GM23338 (cell line): ENCODE data around the gene ZNF836. TPM values are rescaled to one million over a fixed set of nuclear protein-coding genes. Genes with fewer than 3 reads are reported as not detected.

ENCODE experiments used
- ATAC-seq: fragments of 200-7000 bp; cut with Tn5 transposase; 3 replicates; pipeline ENCODE4 v1.9.1; 2020
- DNase-seq: peaks from one replicate; pipeline ENCODE4 v3.0.0-alpha.2; 2015; ENCODE audit warnings: low spot score
- H2AFZ ChIP-seq: fragments of 200-600 bp; sonication (generic); 2 replicates; pipeline ENCODE4 v1.8.0; 2016; ENCODE audit warnings: antibody characterized with exemption, mild to moderate bottlenecking, moderate library complexity
- H3F3A ChIP-seq: fragments of 200-600 bp; sonication (generic); replicated peaks from 2 replicates; pipeline ENCODE4 v1.8.0; 2017; ENCODE audit warnings: antibody characterized with exemption, mixed run types, low read depth
- H3K27ac ChIP-seq: fragments of 200-600 bp; sonication (generic); 2 replicates; pipeline ENCODE4 v1.6.1; 2016; ENCODE audit warnings: low read depth
- H3K27me3 ChIP-seq: fragments of 200-600 bp; sonication (generic); 2 replicates; pipeline ENCODE4 v1.8.0; 2016; ENCODE audit warnings: mild to moderate bottlenecking, mixed run types, moderate library complexity; ENCODE audit not compliant: insufficient read depth
- H3K36me3 ChIP-seq: fragments of 200-600 bp; sonication (generic); 2 replicates; pipeline ENCODE4 v1.8.0; 2016; ENCODE audit warnings: mild to moderate bottlenecking; ENCODE audit not compliant: insufficient read depth
- H3K4me1 ChIP-seq: fragments of 200-600 bp; sonication (generic); 2 replicates; pipeline ENCODE4 v1.8.0; 2016; ENCODE audit warnings: mild to moderate bottlenecking, moderate library complexity; ENCODE audit not compliant: insufficient read depth
- H3K4me2 ChIP-seq: fragments of 200-600 bp; sonication (generic); 2 replicates; pipeline ENCODE4 v1.7.1; 2017; ENCODE audit warnings: mixed run types
- H3K4me3 ChIP-seq: fragments of 200-600 bp; sonication (generic); 2 replicates; pipeline ENCODE4 v1.6.1; 2016; ENCODE audit warnings: mixed run types
- H3K79me2 ChIP-seq: fragments of 200-600 bp; sonication (generic); replicated peaks from 2 replicates; pipeline ENCODE4 v1.8.0; 2017; ENCODE audit warnings: mild to moderate bottlenecking; ENCODE audit not compliant: insufficient read depth
- H3K9me2 ChIP-seq: fragments of 200-600 bp; sonication (generic); 2 replicates; pipeline ENCODE4 v1.8.0; 2017; ENCODE audit not compliant: insufficient read depth
- H4K20me1 ChIP-seq: fragments of 200-600 bp; sonication (generic); replicated peaks from 2 replicates; pipeline ENCODE4 v1.8.0; 2017; ENCODE audit warnings: mild to moderate bottlenecking; ENCODE audit not compliant: insufficient read depth
- H3K27ac Mint-ChIP-seq: 2 replicates; pipeline ENCODE4 v1.8.0; 2020; ENCODE audit warnings: inconsistent platforms, mild to moderate bottlenecking, moderate library complexity, mixed read lengths
- H3K27me3 Mint-ChIP-seq: 3 replicates; pipeline ENCODE4 v1.8.0; 2022; ENCODE audit warnings: low read depth, mild to moderate bottlenecking, moderate library complexity, mixed read lengths, inconsistent platforms; ENCODE audit not compliant: insufficient read depth, poor library complexity
- H3K36me3 Mint-ChIP-seq: 3 replicates; pipeline ENCODE4 v1.8.0; 2021; ENCODE audit warnings: low read depth, mild to moderate bottlenecking, inconsistent platforms, moderate library complexity, mixed read lengths
- H3K4me1 Mint-ChIP-seq: 3 replicates; pipeline ENCODE4 v1.8.0; 2020; ENCODE audit warnings: mild to moderate bottlenecking, inconsistent platforms, mixed read lengths
- H3K4me3 Mint-ChIP-seq: 3 replicates; pipeline ENCODE4 v1.8.0; 2021; ENCODE audit warnings: moderate library complexity, mild to moderate bottlenecking, inconsistent platforms, mixed read lengths
- H3K9me3 Mint-ChIP-seq: 3 replicates; pipeline ENCODE4 v1.8.0; 2020; ENCODE audit warnings: moderate library complexity, mild to moderate bottlenecking, inconsistent platforms, mixed read lengths
- CREB1 ChIP-seq: fragments of 250-450 bp; sonication (Bioruptor Pico); IDR thresholded peaks from 2 replicates; pipeline ENCODE4 v1.5.0; 2020; ENCODE audit warnings: low read depth, mild to moderate bottlenecking, moderate library complexity
- CTCF ChIP-seq, 2 experiments: fragments of 200-600 bp in 1 of 2; sonication (generic) in 1 of 2; conservative IDR thresholded peaks; 2 replicates each; pipeline versions ENCODE4 v1.5.1 to v1.6.1; 2016 to 2017; ENCODE audit warnings: antibody characterized with exemption in 2 of 2, low read depth in 2 of 2, mild to moderate bottlenecking in 2 of 2, moderate library complexity in 1 of 2
- ETS1 ChIP-seq: IDR thresholded peaks from 2 replicates; pipeline ENCODE4 v1.6.1; 2016; ENCODE audit warnings: antibody characterized with exemption
- EZH2 ChIP-seq: fragments of 200-600 bp; sonication (generic); IDR thresholded peaks from one replicate; pipeline ENCODE4 v1.8.0; 2017; ENCODE audit warnings: antibody characterized with exemption, mild to moderate bottlenecking, low read depth; ENCODE audit not compliant: unreplicated experiment
- EZH2phosphoT487 ChIP-seq: fragments of 200-600 bp; sonication (generic); IDR thresholded peaks from one replicate; pipeline ENCODE4 v1.8.1; 2018; ENCODE audit warnings: antibody characterized with exemption; ENCODE audit not compliant: unreplicated experiment
- NANOG ChIP-seq: IDR thresholded peaks from 2 replicates; pipeline ENCODE4 v1.6.1; 2016; ENCODE audit warnings: antibody characterized with exemption, borderline replicate concordance
- POLR2AphosphoS5 ChIP-seq: IDR thresholded peaks from 2 replicates; pipeline ENCODE4 v1.6.1; 2016; ENCODE audit warnings: antibody characterized with exemption, low read depth
- ZNF114 ChIP-seq: fragments of 250-450 bp; sonication (Bioruptor Pico); IDR thresholded peaks from 2 replicates; pipeline ENCODE4 v1.5.0; 2020; ENCODE audit warnings: mild to moderate bottlenecking, moderate library complexity
- ZNF331 ChIP-seq: fragments of 250-450 bp; sonication (Bioruptor Pico); IDR thresholded peaks from 2 replicates; pipeline ENCODE4 v1.5.0; 2020; ENCODE audit warnings: low read depth, mild to moderate bottlenecking, moderate library complexity
- polyA plus RNA-seq: library from polyadenylated mRNA; unstranded; fragments of >200 nt; fragmentation: Nextera tagmentation; extraction: Ambion mirVana; gene quantifications from 2 replicates; pipeline ENCODE4 v1.2.1, GENCODE V29; 2016
- total RNA-seq: library from RNA; depleted of rRNA; stranded (reverse); fragments of >200 nt; shearing (Covaris generic); gene quantifications from 2 replicates; pipeline ENCODE4 v1.2.3, GENCODE V29; 2014
- TF ChIP-seq, protein P1 (sequence below): fragments of 250-450 bp; sonication (Bioruptor Pico); IDR thresholded peaks from 2 replicates; pipeline ENCODE4 v1.5.0; 2020; ENCODE audit warnings: mild to moderate bottlenecking, moderate library complexity

Gene ZNF836
- total and polyA plus RNA-seq, 2 experiments from 2014 or later = 11.8 to 18.6 TPM

DNA sequence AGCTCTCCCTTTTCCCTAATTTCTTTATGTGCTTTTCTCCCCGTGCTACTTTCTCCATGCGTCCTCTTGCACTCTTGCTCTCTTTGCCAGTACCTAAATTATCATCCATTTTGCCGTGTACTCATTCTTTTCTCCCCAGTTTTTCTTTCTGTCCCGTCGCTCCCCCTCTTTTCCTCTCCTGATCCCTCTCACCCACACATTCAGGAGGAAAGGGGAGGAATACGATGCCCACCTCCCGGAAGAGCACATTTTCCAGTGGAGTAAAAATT is 32.5 kb downstream of the ZNF836 start:
- peaks cover 49% of the 10 kb centered on the region for H3K79me2 ChIP-seq
- no peaks in the 10 kb centered on the region for H3K36me3 ChIP-seq
- peak overlapping the region; percentile 92 for H3K4me2 ChIP-seq
- DNase-seq (no peak), ATAC-seq (no peak)
- Mint-ChIP-seq H3K4me3 (peak overlapping the region; percentile 96), H3K9me3 (peaks cover 37% of the 10 kb centered on the region), H3K27me3 (peaks cover 6% of the 10 kb centered on the region), H3K27ac (peak overlapping the region; percentile 99), H3K36me3 (peaks cover 50% of the 10 kb centered on the region), H3K4me1 (peaks cover 15% of the 10 kb centered on the region; the same call in 2 of the 3 replicates)
- H3K4me1 ChIP-seq = peaks cover 8% of the 10 kb centered on the region; the same call in 1 of the 2 replicates
- peaks cover 6% of the 10 kb centered on the region; the same call in 1 of the 2 replicates for H4K20me1 ChIP-seq
- TF ChIP-seq CREB1 (CRISPR knock-in tag) = no peak
- TF ChIP-seq NANOG = no peak
- TF ChIP-seq EZH2 = no peak
- no peak for TF ChIP-seq ETS1
- peak; percentile 13; the same call in 1 of the 2 replicates for TF ChIP-seq POLR2AphosphoS5
- H3K27ac ChIP-seq = peak overlapping the region; percentile 96
- H3K27me3 ChIP-seq = no peaks in the 10 kb centered on the region
- H3K4me3 ChIP-seq = peak overlapping the region; percentile 88
- H2AFZ ChIP-seq = peak overlapping the region; percentile 95
- H3F3A ChIP-seq = peaks cover 6% of the 10 kb centered on the region; the same call in 1 of the 2 replicates
- no peaks in the 10 kb centered on the region for H3K9me2 ChIP-seq

DNA sequence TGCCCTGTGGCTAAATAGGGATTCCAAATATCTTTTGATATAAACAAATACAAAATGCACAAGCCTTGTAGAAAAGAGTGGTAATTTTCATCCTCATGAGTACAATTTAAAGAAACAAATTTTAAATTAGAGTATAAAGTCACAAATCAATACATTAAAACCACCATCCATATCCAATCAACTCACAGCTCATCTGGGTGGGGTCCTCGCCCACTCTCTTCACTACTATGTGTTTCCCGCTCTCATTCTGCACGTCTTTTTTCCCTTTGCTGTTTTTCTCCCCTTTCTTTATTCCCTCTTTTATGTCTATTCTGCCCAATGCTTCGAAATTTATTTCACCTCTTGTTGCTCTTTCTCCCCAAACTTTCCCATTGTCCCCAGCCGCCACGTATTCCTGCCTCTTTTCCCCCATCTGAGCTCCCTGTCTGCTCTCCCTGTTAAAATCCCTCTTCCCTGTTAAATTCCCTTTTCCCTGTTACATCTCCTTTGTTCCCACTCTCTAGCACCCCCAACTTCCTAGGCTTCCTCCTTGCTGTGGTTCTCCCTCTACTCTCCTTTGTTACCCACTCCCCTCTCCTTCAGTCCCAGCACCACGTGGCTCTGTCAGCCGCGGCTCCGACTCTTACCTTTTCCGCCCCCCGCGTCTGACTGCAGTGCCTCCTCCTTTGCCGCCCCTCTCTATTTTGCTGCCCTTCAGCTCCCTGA is 33.0 kb downstream of the ZNF836 start:
- peak; percentile 92 for DNase-seq
- H3K36me3 ChIP-seq = no peaks in the 10 kb centered on the region
- H3K79me2 ChIP-seq = peaks cover 54% of the 10 kb centered on the region
- H3F3A ChIP-seq = peaks cover 6% of the 10 kb centered on the region; the same call in 1 of the 2 replicates
- peak overlapping the region; percentile 95 for H2AFZ ChIP-seq
- peak; percentile 81 for ATAC-seq
- peaks cover 55% of the 10 kb centered on the region for H3K36me3 Mint-ChIP-seq
- peak overlapping the region; percentile 88 for H3K4me3 ChIP-seq
- no peaks in the 10 kb centered on the region for H3K9me2 ChIP-seq
- peak overlapping the region; percentile 92 for H3K4me2 ChIP-seq
- H3K4me1 ChIP-seq = peaks cover 8% of the 10 kb centered on the region; the same call in 1 of the 2 replicates
- H3K27me3 Mint-ChIP-seq = peaks cover 6% of the 10 kb centered on the region
- H3K4me3 Mint-ChIP-seq = peak overlapping the region; percentile 96
- H3K27ac ChIP-seq = peak overlapping the region; percentile 96
- H3K4me1 Mint-ChIP-seq = peaks cover 15% of the 10 kb centered on the region; the same call in 2 of the 3 replicates
- peaks cover 6% of the 10 kb centered on the region; the same call in 1 of the 2 replicates for H4K20me1 ChIP-seq
- peak overlapping the region; percentile 99 for H3K27ac Mint-ChIP-seq
- peaks cover 39% of the 10 kb centered on the region for H3K9me3 Mint-ChIP-seq
- no peaks in the 10 kb centered on the region for H3K27me3 ChIP-seq
- TF ChIP-seq ZNF331 (CRISPR knock-in tag) (no peak), CTCF (conservative IDR thresholded peaks at IDR 0.05; ENCODE audit: low read depth in 2 of 2) (0 out of 4 replicates have a peak, but pooled peaks of 1 of the 2 experiments have one; percentile 0), POLR2AphosphoS5 (peak; percentile 5), NANOG (no peak), ZNF114 (CRISPR knock-in tag) (no peak), EZH2 (no peak), CREB1 (CRISPR knock-in tag) (no peak), EZH2phosphoT487 (no peak)
- TF ChIP-seq, protein P1, sequence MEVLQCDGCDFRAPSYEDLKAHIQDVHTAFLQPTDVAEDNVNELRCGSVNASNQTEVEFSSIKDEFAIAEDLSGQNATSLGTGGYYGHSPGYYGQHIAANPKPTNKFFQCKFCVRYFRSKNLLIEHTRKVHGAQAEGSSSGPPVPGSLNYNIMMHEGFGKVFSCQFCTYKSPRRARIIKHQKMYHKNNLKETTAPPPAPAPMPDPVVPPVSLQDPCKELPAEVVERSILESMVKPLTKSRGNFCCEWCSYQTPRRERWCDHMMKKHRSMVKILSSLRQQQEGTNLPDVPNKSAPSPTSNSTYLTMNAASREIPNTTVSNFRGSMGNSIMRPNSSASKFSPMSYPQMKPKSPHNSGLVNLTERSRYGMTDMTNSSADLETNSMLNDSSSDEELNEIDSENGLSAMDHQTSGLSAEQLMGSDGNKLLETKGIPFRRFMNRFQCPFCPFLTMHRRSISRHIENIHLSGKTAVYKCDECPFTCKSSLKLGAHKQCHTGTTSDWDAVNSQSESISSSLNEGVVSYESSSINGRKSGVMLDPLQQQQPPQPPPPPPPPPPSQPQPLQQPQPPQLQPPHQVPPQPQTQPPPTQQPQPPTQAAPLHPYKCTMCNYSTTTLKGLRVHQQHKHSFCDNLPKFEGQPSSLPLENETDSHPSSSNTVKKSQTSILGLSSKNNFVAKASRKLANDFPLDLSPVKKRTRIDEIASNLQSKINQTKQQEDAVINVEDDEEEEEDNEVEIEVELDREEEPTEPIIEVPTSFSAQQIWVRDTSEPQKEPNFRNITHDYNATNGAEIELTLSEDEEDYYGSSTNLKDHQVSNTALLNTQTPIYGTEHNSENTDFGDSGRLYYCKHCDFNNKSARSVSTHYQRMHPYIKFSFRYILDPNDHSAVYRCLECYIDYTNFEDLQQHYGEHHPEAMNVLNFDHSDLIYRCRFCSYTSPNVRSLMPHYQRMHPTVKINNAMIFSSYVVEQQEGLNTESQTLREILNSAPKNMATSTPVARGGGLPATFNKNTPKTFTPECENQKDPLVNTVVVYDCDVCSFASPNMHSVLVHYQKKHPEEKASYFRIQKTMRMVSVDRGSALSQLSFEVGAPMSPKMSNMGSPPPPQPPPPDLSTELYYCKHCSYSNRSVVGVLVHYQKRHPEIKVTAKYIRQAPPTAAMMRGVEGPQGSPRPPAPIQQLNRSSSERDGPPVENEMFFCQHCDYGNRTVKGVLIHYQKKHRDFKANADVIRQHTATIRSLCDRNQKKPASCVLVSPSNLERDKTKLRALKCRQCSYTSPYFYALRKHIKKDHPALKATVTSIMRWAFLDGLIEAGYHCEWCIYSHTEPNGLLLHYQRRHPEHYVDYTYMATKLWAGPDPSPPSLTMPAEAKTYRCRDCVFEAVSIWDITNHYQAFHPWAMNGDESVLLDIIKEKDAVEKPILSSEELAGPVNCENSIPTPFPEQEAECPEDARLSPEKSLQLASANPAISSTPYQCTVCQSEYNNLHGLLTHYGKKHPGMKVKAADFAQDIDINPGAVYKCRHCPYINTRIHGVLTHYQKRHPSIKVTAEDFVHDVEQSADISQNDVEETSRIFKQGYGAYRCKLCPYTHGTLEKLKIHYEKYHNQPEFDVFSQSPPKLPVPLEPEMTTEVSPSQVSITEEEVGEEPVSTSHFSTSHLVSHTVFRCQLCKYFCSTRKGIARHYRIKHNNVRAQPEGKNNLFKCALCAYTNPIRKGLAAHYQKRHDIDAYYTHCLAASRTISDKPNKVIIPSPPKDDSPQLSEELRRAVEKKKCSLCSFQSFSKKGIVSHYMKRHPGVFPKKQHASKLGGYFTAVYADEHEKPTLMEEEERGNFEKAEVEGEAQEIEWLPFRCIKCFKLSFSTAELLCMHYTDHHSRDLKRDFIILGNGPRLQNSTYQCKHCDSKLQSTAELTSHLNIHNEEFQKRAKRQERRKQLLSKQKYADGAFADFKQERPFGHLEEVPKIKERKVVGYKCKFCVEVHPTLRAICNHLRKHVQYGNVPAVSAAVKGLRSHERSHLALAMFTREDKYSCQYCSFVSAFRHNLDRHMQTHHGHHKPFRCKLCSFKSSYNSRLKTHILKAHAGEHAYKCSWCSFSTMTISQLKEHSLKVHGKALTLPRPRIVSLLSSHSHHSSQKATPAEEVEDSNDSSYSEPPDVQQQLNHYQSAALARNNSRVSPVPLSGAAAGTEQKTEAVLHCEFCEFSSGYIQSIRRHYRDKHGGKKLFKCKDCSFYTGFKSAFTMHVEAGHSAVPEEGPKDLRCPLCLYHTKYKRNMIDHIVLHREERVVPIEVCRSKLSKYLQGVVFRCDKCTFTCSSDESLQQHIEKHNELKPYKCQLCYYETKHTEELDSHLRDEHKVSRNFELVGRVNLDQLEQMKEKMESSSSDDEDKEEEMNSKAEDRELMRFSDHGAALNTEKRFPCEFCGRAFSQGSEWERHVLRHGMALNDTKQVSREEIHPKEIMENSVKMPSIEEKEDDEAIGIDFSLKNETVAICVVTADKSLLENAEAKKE = no peak
